ENCODE measurements around the gene TBL1Y. TPM values are rescaled to one million over a fixed set of nuclear protein-coding genes. Genes with fewer than 3 reads are reported as not detected.

Gene TBL1Y
- polyA plus RNA-seq, 1 experiment: not detected

GRCh38 chrY:6909118-6909521 is 1.4 kb upstream of the TBL1Y start:
- DNase-seq (ENCODE audit: low read depth): no peak
- no peak overlapping the region for H3K4me3 ChIP-seq (ENCODE audit: low read depth, low read length)
- ChIA-PET CTCF (interaction anchor here (0.8 kb wide), 1 partner anchor 16 kb away, joined by 3 read pairs; no protein-coding TSS in a partner anchor), POLR2A (no interaction called here)
- H3K27me3 ChIP-seq (ENCODE audit: control insufficient read depth, insufficient read depth, low read length): no peaks in the 10 kb centered on the region
- no peak for TF ChIP-seq CTCF (IDR thresholded peaks at IDR 0.05; ENCODE audit: insufficient read depth, low read depth, low read length)
- H3K36me3 ChIP-seq (ENCODE audit: control insufficient read depth, insufficient read depth, low read length): no peaks in the 10 kb centered on the region

GRCh38 chrY:6909856-6910255 is 641 bp upstream of the TBL1Y start:
- Histone ChIP-seq H3K36me3 (ENCODE audit: control insufficient read depth, insufficient read depth, low read length) (no peaks in the 10 kb centered on the region), H3K4me3 (ENCODE audit: low read depth, low read length) (no peak overlapping the region), H3K27me3 (ENCODE audit: control insufficient read depth, insufficient read depth, low read length) (no peaks in the 10 kb centered on the region)
- POLR2A ChIA-PET: no interaction called here
- no peak for DNase-seq (ENCODE audit: low read depth)
- CTCF ChIA-PET: interaction anchor here (0.8 kb wide), 1 partner anchor 17 kb away, joined by 3 read pairs; no protein-coding TSS in a partner anchor
- no peak for TF ChIP-seq CTCF (IDR thresholded peaks at IDR 0.05; ENCODE audit: insufficient read depth, low read depth, low read length)

GRCh38 chrY:6911253-6911881 is 870 bp downstream of the TBL1Y start, which contains the start of gene AMELY:
AMELY (minus strand) TSS chrY:6911752; CDS start chrY:6872608, 39,144 bp downstream.
- DNase-seq (ENCODE audit: low read depth): no peak
- no peak for TF ChIP-seq CTCF (IDR thresholded peaks at IDR 0.05; ENCODE audit: insufficient read depth, low read depth, low read length)
- Histone ChIP-seq H3K36me3 (ENCODE audit: control insufficient read depth, insufficient read depth, low read length) (no peaks in the 10 kb centered on the region), H3K4me3 (ENCODE audit: low read depth, low read length) (no peak within 1 kb of the TSS), H3K27me3 (ENCODE audit: control insufficient read depth, insufficient read depth, low read length) (no peaks in the 10 kb centered on the region)
- ChIA-PET POLR2A (no interaction called here), CTCF (no interaction called here)

- no peak for TF ChIP-seq CTCF (IDR thresholded peaks at IDR 0.05; ENCODE audit: insufficient read depth, low read depth, low read length)
- POLR2A ChIA-PET: no interaction called here
- no peak for DNase-seq (ENCODE audit: low read depth)
Measured at GRCh38 chrY:6913362-6913761, 2.9 kb downstream of the TBL1Y start.

GRCh38 chrY:6921061-6921460 is 10.6 kb downstream of the TBL1Y start:
- CTCF ChIA-PET: no interaction called here
- Histone ChIP-seq H3K4me3 (ENCODE audit: low read depth, low read length) (no peak overlapping the region), H3K27me3 (ENCODE audit: control insufficient read depth, insufficient read depth, low read length) (no peaks in the 10 kb centered on the region), H3K36me3 (ENCODE audit: control insufficient read depth, insufficient read depth, low read length) (no peaks in the 10 kb centered on the region)
- DNase-seq (ENCODE audit: low read depth): no peak
- POLR2A ChIA-PET: no interaction called here
- TF ChIP-seq CTCF (IDR thresholded peaks at IDR 0.05; ENCODE audit: insufficient read depth, low read depth, low read length): no peak

More at GRCh38 chrY:6913362-6913761, 2.9 kb downstream of the TBL1Y start:
- Histone ChIP-seq H3K4me3 (ENCODE audit: low read depth, low read length) (no peak overlapping the region), H3K36me3 (ENCODE audit: control insufficient read depth, insufficient read depth, low read length) (no peaks in the 10 kb centered on the region), H3K27me3 (ENCODE audit: control insufficient read depth, insufficient read depth, low read length) (no peaks in the 10 kb centered on the region)
- CTCF ChIA-PET: no interaction called here

Data from BJ (cell line).